Stomach (tissue), 4 donors: Measurements from ENCODE around the gene DCX.

Source experiments
- CTCF ChIP-seq, 7 experiments: fragments of 450-650 bp in 4 of 7; fragments of 200-600 bp in 3 of 7; sonication (generic) in 3 of 7; IDR thresholded peaks; one replicate each; pipeline ENCODE4 v1.5.1; 2016 to 2019; ENCODE audit warnings: antibody characterized with exemption in 7 of 7, control low read depth in 2 of 7, mild to moderate bottlenecking in 1 of 7
- EP300 ChIP-seq: sonication (generic); formaldehyde crosslinking; IDR thresholded peaks from one replicate; pipeline ENCODE4 v1.6.1; 2017; ENCODE audit warnings: antibody characterized with exemption
- POLR2A ChIP-seq, 4 donors: fragments of 450-650 bp; IDR thresholded peaks; one replicate each; pipeline ENCODE4 v1.6.1; 2016; ENCODE audit warnings: antibody characterized with exemption in 4 of 4, control low read depth in 2 of 4, mild to moderate bottlenecking in 1 of 4, moderate library complexity in 1 of 4
- POLR2AphosphoS5 ChIP-seq, 3 donors: sonication (generic); formaldehyde crosslinking; IDR thresholded peaks; one replicate each; pipeline ENCODE4 v1.6.1; 2016; ENCODE audit warnings: antibody characterized with exemption in 3 of 3

GRCh38 chrX:111382277-111382676 lies 29.7 kb downstream of the DCX start:
- TF ChIP-seq CTCF (IDR thresholded peaks at IDR 0.05) = no peak
- no peak for TF ChIP-seq POLR2A (IDR thresholded peaks at IDR 0.05)
- TF ChIP-seq EP300 = no peak
- TF ChIP-seq POLR2AphosphoS5 (IDR thresholded peaks at IDR 0.05) = no peak
